ENCODE results near the gene ZDHHC4.
A peak's percentile ranks its signal among the peaks of the same experiment; 100 is the strongest.
"Not testable (repeated sequence)": the region's sequence is repeated elsewhere in the genome, so short reads cannot be mapped to it uniquely, and the experiment has no call there.

Gene ZDHHC4

DNA sequence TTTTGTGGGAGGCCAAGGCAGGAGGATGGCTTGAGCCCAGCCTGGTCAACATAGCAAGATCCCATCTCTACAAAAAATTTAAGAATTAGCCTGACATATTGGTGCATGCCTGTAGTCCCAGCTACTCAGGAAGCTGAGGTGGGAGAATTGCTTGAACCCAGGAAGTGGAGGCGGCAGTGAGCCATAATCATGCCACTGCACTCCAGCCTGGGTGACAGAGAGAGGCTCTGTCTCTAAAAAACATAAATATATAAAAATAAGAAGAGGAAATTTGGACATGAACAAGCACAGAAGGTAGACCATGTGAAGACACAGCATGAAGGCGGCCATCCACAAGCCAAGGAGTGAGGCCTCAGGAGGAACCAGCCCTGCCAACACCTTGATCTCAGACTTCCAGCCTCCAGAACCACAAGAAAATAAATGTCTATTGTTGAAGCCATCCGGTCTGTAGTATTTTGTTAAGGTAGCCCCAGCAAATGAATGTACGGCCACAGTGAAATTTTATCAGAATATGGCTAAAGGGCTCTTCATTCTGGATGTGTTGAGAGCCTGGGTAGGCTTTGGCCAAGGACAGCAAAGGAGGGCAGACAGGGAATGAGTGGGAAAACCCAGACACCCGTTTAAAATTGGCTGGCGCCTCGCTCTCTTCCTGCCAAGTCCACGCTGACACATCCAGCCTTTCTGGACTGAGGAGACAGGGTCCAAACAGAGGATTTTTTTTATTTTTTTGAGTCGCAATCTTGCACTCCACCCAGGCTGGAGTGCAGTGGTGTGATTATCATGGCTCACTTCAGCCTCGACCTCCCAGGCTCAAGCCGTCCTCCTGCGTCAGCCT is 13.1 kb upstream of the ZDHHC4 start:
- no peak for DNase-seq

DNA sequence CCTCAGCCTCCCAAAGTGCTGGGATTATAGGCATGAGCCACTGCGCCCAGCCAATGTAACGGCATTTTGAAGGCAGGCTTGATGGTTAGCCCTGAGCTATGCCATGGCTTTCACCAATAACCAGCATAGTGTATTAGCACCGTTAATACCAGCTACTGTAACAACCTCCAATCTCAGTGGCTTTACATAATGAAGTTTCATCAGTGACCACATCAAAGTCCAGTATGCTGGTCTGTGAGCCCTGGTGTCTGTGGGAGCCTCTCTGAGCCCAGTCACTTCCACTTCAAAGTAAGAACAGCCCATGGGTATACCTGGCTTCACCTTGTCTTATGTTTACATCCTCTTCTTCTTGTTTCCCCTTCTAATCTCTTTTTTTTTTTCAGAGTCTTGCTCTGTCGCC is 11.6 kb upstream of the ZDHHC4 start:
- no peak for DNase-seq

DNA sequence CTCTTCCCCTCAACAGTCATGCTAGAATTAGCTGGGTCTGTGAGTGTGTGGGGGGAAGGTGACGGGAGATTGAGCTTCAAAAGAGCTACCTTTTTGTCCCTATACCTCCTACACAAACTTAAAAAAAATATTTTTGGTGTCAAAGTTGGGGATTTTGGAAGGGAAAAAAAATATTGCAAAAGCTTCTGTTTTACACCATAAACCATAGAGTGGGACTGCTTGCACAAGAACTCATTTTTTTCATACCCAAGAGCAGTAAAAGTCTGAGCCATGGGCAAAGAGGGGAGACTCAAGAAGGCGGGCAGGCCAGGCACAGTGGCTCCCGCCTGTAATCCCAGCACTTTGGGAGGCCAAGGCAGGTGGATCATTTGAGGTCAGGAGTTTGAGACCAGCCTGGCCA is 9.4 kb upstream of the ZDHHC4 start:
- DNase-seq: no peak

DNA sequence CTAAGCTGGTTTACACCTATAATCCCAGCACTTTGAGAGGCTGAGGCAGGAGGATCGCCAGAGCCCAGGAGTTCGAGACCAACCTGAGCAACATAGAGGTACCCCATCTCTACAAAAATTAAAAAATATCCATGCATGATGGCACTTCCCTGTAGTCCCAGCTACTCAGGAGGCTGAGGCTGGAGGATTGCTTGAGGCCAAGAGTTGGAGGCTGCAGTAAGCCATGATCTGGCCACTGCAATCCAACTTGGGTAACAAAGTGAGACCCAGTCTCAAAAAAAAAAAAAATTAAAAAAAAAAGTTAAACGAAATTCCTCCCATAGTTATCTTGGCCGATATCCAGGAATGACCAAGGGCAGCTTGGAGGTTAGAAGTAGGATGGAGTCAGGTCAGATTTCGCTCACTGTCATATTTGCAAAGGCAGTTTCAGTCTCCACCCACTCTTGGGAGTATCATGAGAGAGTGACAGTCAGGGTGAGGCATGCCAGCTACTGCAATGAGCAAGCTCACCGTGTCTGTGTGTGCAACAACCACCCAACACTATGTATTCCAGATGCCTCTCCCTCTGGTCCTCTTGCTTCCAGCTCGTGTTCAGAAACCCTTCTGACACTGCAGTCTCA is 6.0 kb upstream of the ZDHHC4 start:
- DNase-seq: no peak

DNA sequence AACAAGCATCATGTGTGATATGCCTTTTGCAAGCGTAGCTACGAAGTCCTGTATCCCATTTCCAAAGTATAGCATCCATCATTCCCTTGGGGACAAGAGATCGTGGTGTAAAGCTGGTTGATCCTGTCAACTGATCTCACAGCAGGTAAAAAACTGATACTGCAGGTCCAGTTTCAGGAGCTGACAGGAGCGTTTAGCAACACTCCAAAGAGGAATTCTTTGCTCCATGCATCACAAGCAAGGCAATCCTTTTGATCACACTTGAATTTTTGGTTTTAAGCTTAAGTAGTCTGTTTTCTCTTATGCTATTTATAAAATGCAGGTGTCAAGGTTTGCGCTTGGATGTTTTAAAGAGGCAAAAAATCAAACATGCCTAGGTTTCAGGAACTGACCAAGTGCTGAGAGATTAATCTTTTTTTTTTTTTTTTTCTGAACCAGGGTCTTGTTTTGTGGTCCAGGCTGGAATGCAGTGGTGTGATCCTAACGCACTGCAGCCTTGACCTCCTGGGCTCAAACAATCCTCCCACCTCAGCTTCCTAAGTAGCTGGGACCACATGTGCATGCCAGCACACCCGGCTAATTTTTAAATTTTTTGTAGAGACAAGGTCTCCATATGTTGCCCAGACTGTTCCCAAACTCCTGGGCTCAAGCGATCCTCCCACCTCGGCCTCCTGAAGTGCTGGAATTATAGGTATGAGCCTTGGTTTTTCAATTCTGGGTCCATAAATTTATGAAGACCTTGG is 1.8 kb upstream of the ZDHHC4 start:
- no peak for DNase-seq

DNA sequence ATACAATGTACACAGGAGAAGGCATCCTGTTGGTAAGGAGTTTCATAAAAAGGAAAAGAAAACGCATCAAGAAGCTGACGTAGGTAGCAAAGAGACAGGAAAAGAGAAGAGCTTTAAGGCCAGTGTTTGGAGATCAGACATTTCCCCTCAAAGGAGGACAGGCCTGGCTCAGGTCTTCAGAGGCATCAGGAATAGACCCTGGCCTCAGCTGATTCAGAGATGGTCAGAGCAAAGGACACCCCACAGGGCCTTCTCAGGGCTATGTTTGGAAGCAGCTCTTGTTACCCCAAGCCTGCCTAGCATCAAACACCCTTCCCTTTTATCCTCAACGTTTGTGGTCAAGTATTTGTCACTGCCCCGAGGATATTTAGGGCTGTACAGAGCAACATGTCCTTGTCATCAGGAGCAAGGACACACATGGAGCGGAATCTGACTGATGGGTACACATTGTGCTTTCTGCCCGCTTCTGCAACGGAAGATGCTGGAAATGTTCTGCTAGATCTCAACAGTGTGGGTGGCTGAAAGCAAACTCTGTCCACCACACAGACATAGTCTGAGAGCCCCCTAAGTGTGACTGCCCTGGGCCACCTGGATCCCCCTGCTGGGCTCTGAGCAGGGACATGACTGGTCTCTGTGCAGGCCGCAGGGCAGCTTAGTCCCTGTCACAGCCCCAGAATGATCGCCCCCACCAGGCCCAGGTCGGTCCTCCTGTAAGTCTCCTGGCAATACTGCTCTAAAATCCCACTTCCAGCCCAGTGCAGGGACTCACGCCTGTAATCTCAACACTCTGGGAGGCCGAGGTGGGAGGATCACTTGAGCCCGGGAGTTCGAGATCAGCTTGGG is 1.0 kb upstream of the ZDHHC4 start:
- DNase-seq: no peak

DNA sequence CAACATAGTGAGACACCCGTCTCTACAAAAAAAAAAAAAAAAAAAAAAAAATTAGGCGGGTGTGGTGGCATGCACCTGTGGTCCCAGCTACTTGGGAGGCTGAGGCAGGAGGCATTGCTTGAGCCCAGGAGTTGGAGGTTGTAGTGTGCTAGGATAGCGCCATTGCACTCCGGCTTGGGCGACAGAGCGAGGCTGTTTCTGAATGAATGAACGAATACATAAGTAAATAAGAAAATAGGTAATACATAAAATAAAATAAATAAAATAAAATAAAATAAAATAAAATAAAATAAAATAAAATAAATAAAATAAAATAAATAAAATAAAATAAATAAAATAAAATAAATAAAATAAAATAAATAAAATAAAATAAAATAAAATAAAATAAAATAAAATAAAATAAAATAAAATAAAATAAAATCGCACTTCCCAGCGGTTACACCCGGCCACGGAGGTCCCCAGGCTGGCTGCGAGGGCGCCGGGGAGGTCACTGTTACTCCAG is 336 bp upstream of the ZDHHC4 start:
- not testable (repeated sequence) for DNase-seq

- no peak for DNase-seq
Observed at GRCh38 chr7:6578114-6579084, 1.1 kb downstream of the ZDHHC4 start.

DNA sequence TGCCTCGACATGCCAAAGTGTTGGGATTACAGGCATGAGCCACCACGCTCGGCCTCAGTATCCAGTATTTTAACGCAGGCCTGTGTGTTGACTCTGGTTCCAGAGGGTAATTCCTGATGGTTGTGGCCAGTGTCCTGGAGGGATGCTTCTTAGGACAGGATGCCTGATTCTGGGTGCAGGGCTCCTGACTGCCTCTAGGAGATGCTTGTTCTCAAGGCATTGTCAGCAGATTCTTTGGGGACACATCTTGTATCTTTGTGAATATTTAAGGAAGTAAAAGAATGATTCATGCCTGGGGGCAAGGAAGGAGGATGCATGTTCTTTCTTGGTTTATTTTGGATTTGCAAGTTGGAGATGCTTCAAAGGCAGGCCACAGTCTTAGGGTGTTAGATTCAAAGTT is 2.2 kb downstream of the ZDHHC4 start:
- DNase-seq: no peak

- DNase-seq: not testable (repeated sequence)
Observed at GRCh38 chr7:6585746-6586432, 8.6 kb downstream of the ZDHHC4 start.

DNA sequence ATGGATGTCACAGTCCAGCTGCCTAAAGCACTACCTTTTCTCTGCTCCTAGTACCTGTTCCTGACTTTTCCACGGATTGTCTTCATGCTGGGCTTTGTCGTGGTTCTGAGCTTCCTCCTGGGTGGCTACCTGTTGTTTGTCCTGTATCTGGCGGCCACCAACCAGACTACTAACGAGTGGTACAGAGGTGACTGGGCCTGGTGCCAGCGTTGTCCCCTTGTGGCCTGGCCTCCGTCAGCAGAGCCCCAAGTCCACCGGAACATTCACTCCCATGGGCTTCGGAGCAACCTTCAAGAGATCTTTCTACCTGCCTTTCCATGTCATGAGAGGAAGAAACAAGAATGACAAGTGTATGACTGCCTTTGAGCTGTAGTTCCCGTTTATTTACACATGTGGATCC is 11.3 kb downstream of the ZDHHC4 start:
- no peak for DNase-seq

DNA sequence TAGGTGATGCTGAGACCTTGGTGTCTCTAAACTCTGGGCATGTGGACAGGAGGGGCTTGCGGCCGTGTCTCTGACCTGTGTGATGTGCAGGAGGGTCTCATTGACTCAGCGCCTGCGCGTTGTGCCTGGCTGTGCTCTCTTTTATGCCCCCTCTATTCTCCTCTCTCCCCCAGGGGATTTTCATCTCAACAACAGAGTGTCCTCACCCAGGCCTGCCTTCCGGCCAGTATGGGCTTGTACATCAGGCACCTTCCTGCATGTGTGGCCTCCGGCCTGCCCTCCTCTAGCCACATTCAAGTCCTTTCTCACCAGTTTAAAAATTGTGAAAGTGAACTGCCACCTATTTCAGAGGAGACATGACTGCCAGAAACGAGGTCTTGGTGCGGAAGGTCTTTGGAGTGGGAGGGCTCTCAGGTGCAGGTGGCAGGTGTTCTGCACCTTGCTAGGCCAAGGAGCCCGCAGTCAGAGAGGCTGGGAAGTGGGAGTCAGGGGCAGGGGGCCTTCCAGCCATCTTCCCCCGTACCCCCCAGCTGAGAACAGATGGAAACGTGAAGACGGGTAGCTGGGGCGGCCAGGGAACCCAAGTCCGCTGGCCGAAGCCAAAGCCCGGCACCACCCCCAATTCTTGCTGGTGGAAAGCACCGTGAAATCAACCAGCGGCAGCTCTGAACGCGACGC is 12.0 kb downstream of the ZDHHC4 start:
- DNase-seq: no peak

DNA sequence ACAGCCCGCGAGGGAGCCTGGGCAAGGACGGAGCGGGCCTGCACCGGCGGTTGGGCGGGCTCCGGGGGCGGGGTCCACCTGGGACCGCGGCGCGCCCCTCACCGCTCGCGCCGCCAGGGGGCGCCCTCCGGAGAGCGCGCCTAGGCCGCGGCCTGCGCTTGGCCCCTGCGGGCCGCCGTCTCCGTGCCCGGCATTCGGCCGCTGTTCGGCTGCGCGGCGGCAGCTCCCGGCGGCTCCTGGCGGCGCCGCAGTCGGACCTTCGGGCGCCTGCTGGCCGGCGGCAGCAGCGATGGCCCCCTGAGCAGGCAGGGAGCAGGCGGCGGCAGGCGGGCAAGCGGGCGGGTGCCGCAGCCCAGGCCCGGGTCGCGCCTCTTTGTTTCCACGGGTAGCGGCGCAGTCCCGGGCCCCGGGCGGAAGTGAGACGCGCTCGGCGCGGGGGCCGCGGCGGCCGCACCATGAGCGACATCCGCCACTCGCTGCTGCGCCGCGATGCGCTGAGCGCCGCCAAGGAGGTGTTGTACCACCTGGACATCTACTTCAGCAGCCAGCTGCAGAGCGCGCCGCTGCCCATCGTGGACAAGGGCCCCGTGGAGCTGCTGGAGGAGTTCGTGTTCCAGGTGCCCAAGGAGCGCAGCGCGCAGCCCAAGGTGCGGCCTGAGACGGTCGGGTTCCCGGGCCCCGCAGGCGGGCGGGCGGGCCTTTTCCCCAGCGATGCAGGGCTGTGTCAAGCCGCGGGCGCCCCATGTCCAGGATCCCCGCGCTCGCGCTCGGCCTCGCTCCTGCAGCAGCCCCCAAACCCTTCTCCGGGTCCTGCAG is 12.8 kb downstream of the ZDHHC4 start, which contains the start of gene INTS15:
Gene INTS15, plus strand, starts transcription at position 193 of the 816 bp plus-strand sequence. Its CDS starts 263 bp downstream, at position 456.
- DNase-seq: peak; percentile 87

DNA sequence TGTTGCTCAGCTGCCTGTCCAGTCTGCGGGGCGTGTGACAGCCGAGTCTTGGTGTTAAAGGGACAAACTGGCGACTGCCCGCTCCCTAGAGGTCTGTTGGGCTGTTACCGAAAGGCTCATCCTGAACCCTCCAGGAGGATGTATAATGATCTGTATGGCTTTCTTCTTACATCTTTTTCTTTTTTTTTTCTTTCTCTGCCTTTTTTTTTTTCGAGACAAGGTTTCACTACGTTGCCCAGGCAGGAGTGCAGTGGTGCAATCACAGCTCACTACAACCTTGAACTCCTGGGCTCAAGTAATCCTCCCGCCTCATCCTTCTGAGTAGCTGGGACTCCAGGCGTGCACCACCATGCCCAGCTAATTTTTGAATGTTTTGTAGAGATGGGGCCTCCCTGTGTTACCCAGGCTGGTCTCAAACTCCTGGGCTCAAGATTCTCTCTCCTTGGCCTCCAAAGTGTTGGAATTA is 13.4 kb downstream of the ZDHHC4 start:
- DNase-seq: no peak

GRCh38 chr7:6600093-6600492 is 22.8 kb downstream of the ZDHHC4 start:
- DNase-seq: no peak

DNA sequence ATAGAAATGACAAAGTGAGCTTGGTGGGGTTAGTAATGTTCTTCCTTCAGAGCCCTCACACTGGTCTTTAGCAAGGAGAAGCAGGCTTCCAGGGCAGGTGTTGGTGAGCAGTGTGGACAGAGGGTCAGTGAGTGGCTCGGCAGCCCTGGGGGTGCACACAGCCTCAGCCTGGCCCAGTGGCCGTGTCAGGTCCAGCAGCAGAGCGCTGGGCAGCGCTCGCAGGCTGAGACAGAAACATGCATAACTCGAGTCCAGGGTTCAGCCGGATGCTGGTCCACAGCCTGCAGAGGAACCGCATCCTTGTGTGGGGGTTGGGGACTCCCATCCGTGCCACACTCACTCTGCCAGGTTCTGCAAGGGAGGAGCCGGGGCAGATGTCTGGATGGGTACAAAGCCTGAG is 27.2 kb downstream of the ZDHHC4 start:
- DNase-seq: no peak

DNA sequence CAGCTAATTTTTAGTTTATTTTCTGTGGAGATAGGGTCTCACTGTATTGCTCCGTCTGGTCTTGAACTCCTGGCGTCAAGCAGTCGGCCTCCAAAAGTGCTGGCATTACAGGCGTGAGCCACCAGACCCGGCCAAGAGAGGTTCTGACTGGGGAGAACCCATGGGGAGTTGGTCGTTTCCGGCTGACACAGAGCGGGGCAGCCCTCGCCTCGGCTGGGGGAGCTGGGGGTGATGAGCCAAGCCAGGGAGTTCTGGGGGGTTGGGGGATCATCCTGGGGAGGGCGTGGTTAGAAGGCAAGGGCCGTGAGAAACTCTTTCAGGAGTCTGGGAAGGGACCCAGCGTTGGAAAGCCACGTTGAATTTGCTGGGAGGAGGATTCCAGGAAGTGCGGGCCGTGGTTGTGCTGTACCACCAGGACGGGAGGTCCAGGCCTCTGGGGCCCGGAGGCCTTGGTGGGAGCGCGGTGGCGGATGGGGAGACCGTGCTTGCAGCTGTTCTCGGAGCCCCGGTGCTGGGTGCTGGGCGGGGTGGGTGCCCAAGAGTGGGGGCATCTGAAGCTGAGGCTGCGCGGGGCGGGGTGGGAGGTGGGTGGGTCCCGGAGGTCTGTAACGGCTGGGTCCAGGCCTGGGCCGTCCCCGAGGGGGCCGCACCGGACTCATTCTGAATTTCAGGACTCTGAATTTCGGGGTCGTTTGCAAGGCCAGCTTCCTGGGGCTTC is 29.8 kb downstream of the ZDHHC4 start:
- DNase-seq: no peak

GRCh38 chr7:6607651-6608051 is 30.4 kb downstream of the ZDHHC4 start:
- no peak for DNase-seq
